ENCODE data around the gene SKIDA1. TPM values are rescaled to one million over a fixed set of nuclear protein-coding genes. Genes with fewer than 3 reads are reported as not detected.
A peak's percentile ranks its signal among the peaks of the same experiment; 100 is the strongest.

SKIDA1 gene
- total and polyA plus RNA-seq, 2 donors from 2014 or later: 0.71 to 2.9 TPM

DNA sequence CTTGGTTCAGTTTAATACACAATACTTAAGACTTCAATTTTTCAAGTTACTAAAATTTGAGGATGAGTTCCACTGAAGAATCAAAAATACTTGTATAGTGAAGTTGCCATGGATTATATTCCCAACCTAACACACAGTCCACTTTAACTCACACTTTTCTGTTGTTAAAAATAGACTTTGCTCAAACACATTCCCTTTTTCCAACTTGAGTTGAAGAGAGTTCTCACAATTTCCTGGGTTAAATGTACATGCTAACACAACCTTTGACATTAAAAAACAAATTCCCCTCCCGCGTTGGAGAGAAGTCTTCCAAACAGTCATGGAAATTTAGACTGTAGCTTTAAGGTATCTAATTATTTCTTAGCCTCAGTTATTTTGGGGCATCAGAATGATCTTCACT lies 27.1 kb downstream of the SKIDA1 start:
- Histone ChIP-seq H3K36me3 (ENCODE audit: control insufficient read depth in 2 of 3, insufficient read depth in 3 of 3, low read length in 3 of 3) (no peaks in the 10 kb centered on the region), H3K27ac (ENCODE audit: low read depth in 2 of 2, low read length in 2 of 2) (no peak overlapping the region), H3K4me3 (ENCODE audit: low read length in 3 of 3) (no peak overlapping the region), H3K9ac (ENCODE audit: low read length in 3 of 3) (no peak overlapping the region), H3K4me1 (ENCODE audit: control insufficient read depth in 2 of 3, insufficient read depth in 2 of 3, low read depth in 1 of 3, low read length in 3 of 3) (peaks cover 2 to 9% (median 4%) of the 10 kb centered on the region in 3 donors), H3K27me3 (ENCODE audit: control insufficient read depth, insufficient read depth, low read length) (no peaks in the 10 kb centered on the region), H3K9me3 (ENCODE audit: control insufficient read depth in 2 of 3, insufficient read depth in 1 of 3, low read length in 3 of 3) (no peaks in the 10 kb centered on the region)
- no peak for TF ChIP-seq CTCF (IDR thresholded peaks at IDR 0.05; ENCODE audit: borderline replicate concordance, extremely low read depth, insufficient read depth)
- DNase-seq: peak in 2 of 5 donors; percentile 49 to 53
- intact Hi-C loops (cut with DNase I): no loop called here
- no peak for FAIRE-seq

GRCh38 chr10:21497177-21497807 lies 28.2 kb downstream of the SKIDA1 start:
- no peak for TF ChIP-seq CTCF (IDR thresholded peaks at IDR 0.05; ENCODE audit: borderline replicate concordance, extremely low read depth, insufficient read depth)
- Histone ChIP-seq H3K9me3 (ENCODE audit: control insufficient read depth in 2 of 3, insufficient read depth in 1 of 3, low read length in 3 of 3) (no peaks in the 10 kb centered on the region), H3K9ac (ENCODE audit: low read length in 3 of 3) (peak overlapping the region in 2 of 3 donors; percentile 0 to 37), H3K36me3 (ENCODE audit: control insufficient read depth in 2 of 3, insufficient read depth in 3 of 3, low read length in 3 of 3) (no peaks in the 10 kb centered on the region), H3K4me1 (ENCODE audit: control insufficient read depth in 2 of 3, insufficient read depth in 2 of 3, low read depth in 1 of 3, low read length in 3 of 3) (peaks cover 0 to 7% (median 2%) of the 10 kb centered on the region in 3 donors), H3K27ac (ENCODE audit: low read depth in 2 of 2, low read length in 2 of 2) (peak overlapping the region; percentile 44 to 69), H3K4me3 (ENCODE audit: low read length in 3 of 3) (peak overlapping the region; percentile 74 to 92 (median 90)), H3K27me3 (ENCODE audit: control insufficient read depth, insufficient read depth, low read length) (no peaks in the 10 kb centered on the region)
- peak; percentile 93 to 97 (median 95) for DNase-seq
- intact Hi-C loops (cut with DNase I): no loop called here
- FAIRE-seq: no peak

DNA sequence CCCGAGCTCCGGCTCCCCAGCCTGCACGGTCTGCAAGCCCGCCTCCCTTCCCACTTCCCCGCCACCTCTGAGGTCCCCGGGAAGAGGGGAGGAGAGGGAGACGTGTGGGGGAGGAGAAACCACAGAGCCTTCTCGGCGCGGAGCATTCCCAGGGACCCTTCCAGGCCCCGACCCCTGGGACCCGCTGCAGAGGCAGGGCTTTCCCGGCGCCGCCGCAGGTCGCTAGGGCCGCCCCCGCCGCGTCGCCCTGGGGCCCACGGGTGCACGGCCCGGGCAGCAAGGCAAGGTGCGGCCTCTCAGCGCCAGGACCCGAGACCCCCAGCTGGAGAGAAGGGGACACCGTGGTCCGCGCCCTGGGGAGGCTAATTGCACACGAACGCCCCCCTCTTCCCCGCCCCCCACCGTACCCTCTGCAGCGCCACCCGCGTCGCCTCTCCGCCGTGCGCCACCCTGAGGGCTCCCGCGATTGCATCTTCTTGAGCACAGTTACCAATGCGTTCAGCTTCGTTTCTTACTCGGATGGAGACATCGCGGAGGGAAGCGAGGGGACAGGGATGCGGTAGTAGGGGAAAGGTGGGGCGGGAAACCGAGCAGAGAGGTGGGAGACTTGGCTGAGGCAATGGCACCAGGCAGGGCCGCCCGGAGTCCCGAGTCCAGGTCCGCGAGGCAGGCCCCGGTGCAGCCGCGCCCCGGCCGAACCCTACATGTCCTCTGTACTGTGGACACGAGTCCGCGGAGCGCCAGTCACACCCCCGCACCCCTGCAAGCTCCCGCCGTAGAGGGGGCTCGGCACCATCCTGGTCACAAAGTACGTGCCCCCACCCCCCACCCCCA lies 28.9 kb downstream of the SKIDA1 start:
- Histone ChIP-seq H3K9me3 (ENCODE audit: control insufficient read depth in 2 of 3, insufficient read depth in 1 of 3, low read length in 3 of 3) (no peaks in the 10 kb centered on the region), H3K4me1 (ENCODE audit: control insufficient read depth in 2 of 3, insufficient read depth in 2 of 3, low read depth in 1 of 3, low read length in 3 of 3) (peaks cover 0 to 4% (median 2%) of the 10 kb centered on the region in 3 donors), H3K9ac (ENCODE audit: low read length in 3 of 3) (peak overlapping the region in 2 of 3 donors; percentile 10 to 88), H3K27ac (ENCODE audit: low read depth in 2 of 2, low read length in 2 of 2) (peak overlapping the region; percentile 51 to 69), H3K36me3 (ENCODE audit: control insufficient read depth in 2 of 3, insufficient read depth in 3 of 3, low read length in 3 of 3) (no peaks in the 10 kb centered on the region), H3K4me3 (ENCODE audit: low read length in 3 of 3) (peak overlapping the region; percentile 74 to 92 (median 90)), H3K27me3 (ENCODE audit: control insufficient read depth, insufficient read depth, low read length) (no peaks in the 10 kb centered on the region)
- DNase-seq (peak; percentile 83 to 91 (median 87)), FAIRE-seq (no peak)
- TF ChIP-seq CTCF (IDR thresholded peaks at IDR 0.05; ENCODE audit: borderline replicate concordance, extremely low read depth, insufficient read depth): no peak
- intact Hi-C loops (cut with DNase I): no loop called here

All from kidney (tissue), 14 donors.